Measurements from ENCODE around the gene CABYR. TPM values are rescaled to one million over a fixed set of nuclear protein-coding genes. Genes with fewer than 3 reads are reported as not detected.

The CABYR gene
- total RNA-seq, 3 donors from 2014 or later, result 0.64 to 5.9 (median 4.5) TPM

DNA sequence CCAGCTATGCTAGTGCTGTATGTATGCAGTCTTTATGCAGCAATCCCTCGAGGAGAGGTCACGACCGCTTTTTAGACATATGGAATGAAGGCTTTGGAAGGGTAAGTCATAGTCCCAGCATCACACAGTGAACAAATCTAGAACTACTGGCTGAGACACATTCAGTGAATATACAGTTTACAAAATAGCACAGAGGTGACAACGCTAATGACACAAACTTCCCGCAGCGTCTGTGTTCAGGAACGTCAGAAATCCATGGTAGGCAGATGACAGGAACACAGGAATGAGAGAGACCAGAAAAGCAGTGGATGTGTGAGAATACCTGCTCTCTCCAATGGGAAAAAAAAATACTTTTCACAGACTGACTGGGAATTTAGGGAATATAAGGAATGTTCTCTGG, 29.6 kb downstream of the CABYR start:
- Histone ChIP-seq H3K9me3 (no peaks in the 10 kb centered on the region), H3K27me3 (no peaks in the 10 kb centered on the region), H3K4me1 (no peaks in the 10 kb centered on the region), H3K36me3 (peaks cover 5% of the 10 kb centered on the region), H3K4me3 (no peak overlapping the region), H3K27ac (no peak overlapping the region)
- intact Hi-C loops (cut with DNase I; ENCODE audit: low total_unique reads), result no loop called here
- TF ChIP-seq, protein P1, sequence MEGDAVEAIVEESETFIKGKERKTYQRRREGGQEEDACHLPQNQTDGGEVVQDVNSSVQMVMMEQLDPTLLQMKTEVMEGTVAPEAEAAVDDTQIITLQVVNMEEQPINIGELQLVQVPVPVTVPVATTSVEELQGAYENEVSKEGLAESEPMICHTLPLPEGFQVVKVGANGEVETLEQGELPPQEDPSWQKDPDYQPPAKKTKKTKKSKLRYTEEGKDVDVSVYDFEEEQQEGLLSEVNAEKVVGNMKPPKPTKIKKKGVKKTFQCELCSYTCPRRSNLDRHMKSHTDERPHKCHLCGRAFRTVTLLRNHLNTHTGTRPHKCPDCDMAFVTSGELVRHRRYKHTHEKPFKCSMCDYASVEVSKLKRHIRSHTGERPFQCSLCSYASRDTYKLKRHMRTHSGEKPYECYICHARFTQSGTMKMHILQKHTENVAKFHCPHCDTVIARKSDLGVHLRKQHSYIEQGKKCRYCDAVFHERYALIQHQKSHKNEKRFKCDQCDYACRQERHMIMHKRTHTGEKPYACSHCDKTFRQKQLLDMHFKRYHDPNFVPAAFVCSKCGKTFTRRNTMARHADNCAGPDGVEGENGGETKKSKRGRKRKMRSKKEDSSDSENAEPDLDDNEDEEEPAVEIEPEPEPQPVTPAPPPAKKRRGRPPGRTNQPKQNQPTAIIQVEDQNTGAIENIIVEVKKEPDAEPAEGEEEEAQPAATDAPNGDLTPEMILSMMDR (IDR thresholded peaks at IDR 0.05), result no peak
- TF ChIP-seq POLR2A (IDR thresholded peaks at IDR 0.05), result no peak
- TF ChIP-seq POLR2AphosphoS5 (IDR thresholded peaks at IDR 0.05), result no peak
- no peak for DNase-seq (ENCODE audit: low spot score in 2 of 2)

DNA sequence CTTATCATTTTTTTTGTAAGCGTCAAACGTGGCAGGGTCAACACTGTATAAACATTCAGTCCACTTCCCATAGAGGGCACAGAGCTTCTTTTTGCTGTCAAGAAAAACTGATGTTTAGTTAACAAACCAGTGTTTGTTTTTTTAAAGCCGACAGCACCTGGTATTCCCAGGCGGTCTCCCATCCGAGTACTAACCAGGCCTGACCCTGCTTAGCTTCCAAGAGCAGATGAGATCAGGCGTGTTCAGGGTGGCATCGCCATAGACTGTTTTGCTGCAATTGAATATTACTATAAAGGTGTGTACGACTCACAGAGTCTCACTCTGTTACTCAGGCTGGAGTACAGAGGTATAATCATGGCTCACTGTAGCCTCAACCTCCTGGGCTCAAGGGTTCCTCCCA, 31.5 kb downstream of the CABYR start:
- Histone ChIP-seq H3K9me3 (no peaks in the 10 kb centered on the region), H3K4me3 (no peak overlapping the region), H3K36me3 (no peaks in the 10 kb centered on the region), H3K27me3 (no peaks in the 10 kb centered on the region), H3K27ac (no peak overlapping the region), H3K4me1 (no peaks in the 10 kb centered on the region)
- intact Hi-C loops (cut with DNase I; ENCODE audit: low total_unique reads), result no loop called here
- TF ChIP-seq POLR2AphosphoS5 (IDR thresholded peaks at IDR 0.05), result no peak
- TF ChIP-seq, protein P1 (IDR thresholded peaks at IDR 0.05), result no peak
- TF ChIP-seq POLR2A (IDR thresholded peaks at IDR 0.05), result no peak
- DNase-seq (ENCODE audit: low spot score in 2 of 2), result no peak

DNA sequence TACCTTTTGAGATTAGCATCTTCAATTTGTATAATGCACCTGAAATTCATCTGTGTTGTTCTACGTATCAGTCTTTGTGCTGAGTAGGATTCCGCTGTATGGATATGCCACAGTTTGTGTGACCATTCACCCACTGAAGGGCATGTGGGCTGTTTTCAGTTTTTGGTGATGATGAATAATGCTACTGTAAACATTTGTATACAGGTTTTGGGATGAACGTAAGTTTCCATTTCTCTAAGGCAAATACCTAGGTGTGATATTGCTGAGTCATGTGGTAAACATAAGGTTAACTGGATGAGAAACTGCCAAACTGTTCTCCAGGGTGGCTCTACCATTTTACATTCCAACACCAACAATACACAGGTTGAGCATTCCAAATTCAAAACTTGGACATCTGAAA, 35.1 kb downstream of the CABYR start:
- no peaks in the 10 kb centered on the region for H3K27me3 ChIP-seq
- no peaks in the 10 kb centered on the region for H3K9me3 ChIP-seq
- TF ChIP-seq POLR2A (IDR thresholded peaks at IDR 0.05) (no peak), POLR2AphosphoS5 (IDR thresholded peaks at IDR 0.05) (no peak)
- TF ChIP-seq, protein P1 (IDR thresholded peaks at IDR 0.05), result no peak
- no peak overlapping the region for H3K27ac ChIP-seq
- no peaks in the 10 kb centered on the region for H3K36me3 ChIP-seq
- intact Hi-C loops (cut with DNase I; ENCODE audit: low total_unique reads), result no loop called here
- no peaks in the 10 kb centered on the region for H3K4me1 ChIP-seq
- H3K4me3 ChIP-seq, result no peak overlapping the region
- no peak for DNase-seq (ENCODE audit: low spot score in 2 of 2)

DNA sequence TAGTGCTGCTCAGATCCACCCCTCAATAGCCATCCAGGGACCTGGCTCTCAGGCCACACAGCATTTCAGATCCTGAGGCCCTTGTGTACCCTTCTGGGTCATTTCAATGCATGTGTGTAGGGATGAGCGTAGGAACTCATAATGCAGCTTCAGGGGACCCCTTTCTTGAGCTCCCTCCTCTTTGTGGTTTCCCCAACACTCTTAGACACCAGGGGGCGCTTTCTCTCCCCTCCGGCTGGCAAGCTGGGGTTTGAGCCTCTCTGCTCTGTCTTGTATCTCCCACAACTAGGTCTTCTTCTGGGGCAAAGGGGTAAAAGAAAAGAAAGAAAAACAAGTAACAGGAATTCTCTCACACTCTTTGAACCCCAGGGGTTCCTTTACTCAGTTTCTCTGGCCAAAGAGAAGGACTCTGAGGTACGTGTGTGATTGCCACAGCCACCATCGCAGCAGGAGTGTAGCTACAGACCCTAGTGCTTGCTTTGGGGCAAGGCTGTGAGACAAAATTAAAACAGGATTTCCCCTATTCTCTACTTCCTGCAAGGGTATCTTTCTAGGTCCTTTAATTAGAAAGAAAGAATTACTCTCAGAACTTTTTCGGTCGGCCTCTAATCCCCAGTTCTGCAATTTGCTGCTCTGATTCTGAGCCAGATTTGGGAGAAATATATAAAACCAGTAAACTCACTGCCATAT, 38.0 kb downstream of the CABYR start:
- H3K9me3 ChIP-seq, result no peaks in the 10 kb centered on the region
- intact Hi-C loops (cut with DNase I; ENCODE audit: low total_unique reads), result no loop called here
- H3K36me3 ChIP-seq, result no peaks in the 10 kb centered on the region
- peak in 1 of 2 donors; percentile 55 for DNase-seq (ENCODE audit: low spot score in 2 of 2)
- no peak overlapping the region for H3K4me3 ChIP-seq
- no peaks in the 10 kb centered on the region for H3K27me3 ChIP-seq
- no peaks in the 10 kb centered on the region for H3K4me1 ChIP-seq
- TF ChIP-seq POLR2AphosphoS5 (IDR thresholded peaks at IDR 0.05) (no peak), POLR2A (IDR thresholded peaks at IDR 0.05) (no peak)
- TF ChIP-seq, protein P1 (IDR thresholded peaks at IDR 0.05), result peak; percentile 35 to 50 (median 49)
- no peak overlapping the region for H3K27ac ChIP-seq

DNA sequence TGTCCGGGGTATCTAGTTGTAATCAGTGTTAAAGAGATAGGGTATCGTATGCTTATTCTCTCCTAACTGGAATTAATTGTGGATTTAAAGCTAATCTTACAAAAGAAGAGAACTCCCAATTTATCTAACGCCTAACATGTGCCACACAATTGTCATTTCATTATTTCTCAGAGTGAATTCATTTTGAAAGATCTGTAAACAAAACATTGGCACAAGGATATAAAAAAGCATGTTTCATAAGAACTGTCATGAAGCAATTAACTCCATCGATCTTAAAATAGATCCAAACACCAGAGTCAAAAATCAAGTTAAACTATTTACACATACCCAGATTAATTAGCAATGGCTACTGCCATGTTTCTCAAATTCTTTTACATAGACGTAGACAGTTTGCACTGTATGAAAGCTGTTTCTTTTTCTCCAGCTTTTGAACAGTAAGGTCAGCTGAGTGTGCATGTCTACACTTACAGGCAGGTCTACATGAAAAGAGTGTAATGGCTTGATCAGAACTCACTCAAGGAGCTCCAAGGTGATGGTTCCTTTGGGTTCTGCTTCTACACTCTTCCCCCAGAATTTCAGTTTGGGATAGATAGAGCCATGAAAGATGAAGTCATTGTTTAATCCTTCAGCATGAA, 38.8 kb downstream of the CABYR start:
- H3K27ac ChIP-seq, result no peak overlapping the region
- intact Hi-C loops (cut with DNase I; ENCODE audit: low total_unique reads), result no loop called here
- H3K4me1 ChIP-seq, result no peaks in the 10 kb centered on the region
- H3K9me3 ChIP-seq, result no peaks in the 10 kb centered on the region
- H3K36me3 ChIP-seq, result no peaks in the 10 kb centered on the region
- H3K4me3 ChIP-seq, result no peak overlapping the region
- H3K27me3 ChIP-seq, result no peaks in the 10 kb centered on the region
- TF ChIP-seq POLR2A (IDR thresholded peaks at IDR 0.05) (no peak), POLR2AphosphoS5 (IDR thresholded peaks at IDR 0.05) (no peak)
- TF ChIP-seq, protein P1 (IDR thresholded peaks at IDR 0.05), result no peak
- DNase-seq (ENCODE audit: low spot score in 2 of 2), result no peak

All from breast epithelium (tissue), 4 donors.